Measurements from ENCODE around the gene KCNE2.

- TF ChIP-seq EZH2 (IDR thresholded peaks at IDR 0.05; ENCODE audit: insufficient read depth, poor library complexity, severe bottlenecking) (no peak), EZH2phosphoT487 (IDR thresholded peaks at IDR 0.05; ENCODE audit: insufficient read depth, low read depth) (no peak)
Observed at GRCh38 chr21:34364921-34365320, 1.1 kb downstream of the KCNE2 start.
